ENCODE results near the gene SLC9A3.

The SLC9A3 gene

DNA sequence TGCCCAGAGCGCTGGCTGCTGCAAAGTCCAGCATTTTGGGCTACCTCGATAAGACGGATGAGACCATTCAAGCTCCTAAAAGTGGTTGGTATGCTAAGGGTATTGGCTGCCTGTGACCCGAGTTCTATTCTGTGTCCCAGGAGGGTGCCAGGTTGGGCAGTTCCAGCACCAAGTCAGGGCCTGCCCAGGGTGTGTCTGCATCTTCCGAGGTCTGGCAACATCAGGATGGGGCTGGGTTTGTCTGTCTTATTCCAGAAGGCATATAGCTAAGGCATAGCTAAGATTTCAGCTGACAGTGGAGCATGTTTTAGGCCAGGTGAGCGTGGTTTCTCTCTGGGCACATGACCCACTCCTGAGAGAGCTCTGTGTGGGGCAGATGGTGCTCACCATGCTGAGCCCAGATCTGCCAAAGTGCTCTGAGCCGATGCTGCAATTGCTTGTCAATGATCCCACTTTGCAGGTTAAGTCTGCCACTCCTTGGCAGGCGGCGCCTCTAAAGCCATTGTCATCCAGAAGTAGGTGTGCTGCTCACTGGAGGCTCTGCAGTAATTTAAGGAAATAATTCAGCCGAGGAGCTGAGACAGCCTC lies 7.8 kb downstream of the SLC9A3 start:
- ChIA-PET CTCF (no interaction called here), POLR2A (no interaction called here)
- DNase-seq (ENCODE audit: extremely low spot score): no peak
- TF ChIP-seq, protein P1, sequence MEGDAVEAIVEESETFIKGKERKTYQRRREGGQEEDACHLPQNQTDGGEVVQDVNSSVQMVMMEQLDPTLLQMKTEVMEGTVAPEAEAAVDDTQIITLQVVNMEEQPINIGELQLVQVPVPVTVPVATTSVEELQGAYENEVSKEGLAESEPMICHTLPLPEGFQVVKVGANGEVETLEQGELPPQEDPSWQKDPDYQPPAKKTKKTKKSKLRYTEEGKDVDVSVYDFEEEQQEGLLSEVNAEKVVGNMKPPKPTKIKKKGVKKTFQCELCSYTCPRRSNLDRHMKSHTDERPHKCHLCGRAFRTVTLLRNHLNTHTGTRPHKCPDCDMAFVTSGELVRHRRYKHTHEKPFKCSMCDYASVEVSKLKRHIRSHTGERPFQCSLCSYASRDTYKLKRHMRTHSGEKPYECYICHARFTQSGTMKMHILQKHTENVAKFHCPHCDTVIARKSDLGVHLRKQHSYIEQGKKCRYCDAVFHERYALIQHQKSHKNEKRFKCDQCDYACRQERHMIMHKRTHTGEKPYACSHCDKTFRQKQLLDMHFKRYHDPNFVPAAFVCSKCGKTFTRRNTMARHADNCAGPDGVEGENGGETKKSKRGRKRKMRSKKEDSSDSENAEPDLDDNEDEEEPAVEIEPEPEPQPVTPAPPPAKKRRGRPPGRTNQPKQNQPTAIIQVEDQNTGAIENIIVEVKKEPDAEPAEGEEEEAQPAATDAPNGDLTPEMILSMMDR (IDR thresholded peaks at IDR 0.05; ENCODE audit: control extremely low read depth, extremely low read depth, low read depth, missing control alignments): no peak

GRCh38 chr5:515273-515836 lies 8.9 kb downstream of the SLC9A3 start:
- ChIA-PET POLR2A (no interaction called here), CTCF (no interaction called here)
- no peak for DNase-seq (ENCODE audit: extremely low spot score)
- TF ChIP-seq, protein P1 (IDR thresholded peaks at IDR 0.05; ENCODE audit: control extremely low read depth, extremely low read depth, low read depth, missing control alignments): no peak

GRCh38 chr5:514673-515072 lies 9.6 kb downstream of the SLC9A3 start:
- TF ChIP-seq, protein P1 (IDR thresholded peaks at IDR 0.05; ENCODE audit: control extremely low read depth, extremely low read depth, low read depth, missing control alignments): no peak
- ChIA-PET CTCF (no interaction called here), POLR2A (no interaction called here)
- DNase-seq (ENCODE audit: extremely low spot score): no peak

DNA sequence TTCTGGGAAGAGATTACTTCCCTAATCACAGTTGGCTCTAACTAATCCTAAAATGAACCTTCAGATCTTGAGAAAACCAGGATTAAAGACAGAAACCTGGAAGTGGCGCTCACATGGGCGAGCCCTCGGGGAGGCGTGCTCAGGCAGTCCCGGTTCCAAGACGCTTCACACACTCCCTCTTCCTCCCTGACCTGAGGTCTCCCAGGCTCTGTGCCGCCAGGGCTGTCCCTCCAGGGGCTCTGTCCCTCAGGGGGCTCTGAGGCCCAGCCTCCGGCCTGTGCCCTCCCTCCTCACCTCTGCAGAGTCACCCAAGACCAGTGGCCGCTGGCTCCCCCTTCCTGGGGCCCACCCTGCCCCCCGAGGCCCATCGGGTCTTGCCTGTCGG lies 10.2 kb downstream of the SLC9A3 start:
- no peak for DNase-seq (ENCODE audit: extremely low spot score)
- POLR2A ChIA-PET: no interaction called here
- TF ChIP-seq, protein P1 (IDR thresholded peaks at IDR 0.05; ENCODE audit: control extremely low read depth, extremely low read depth, low read depth, missing control alignments): no peak
- CTCF ChIA-PET: no interaction called here

DNA sequence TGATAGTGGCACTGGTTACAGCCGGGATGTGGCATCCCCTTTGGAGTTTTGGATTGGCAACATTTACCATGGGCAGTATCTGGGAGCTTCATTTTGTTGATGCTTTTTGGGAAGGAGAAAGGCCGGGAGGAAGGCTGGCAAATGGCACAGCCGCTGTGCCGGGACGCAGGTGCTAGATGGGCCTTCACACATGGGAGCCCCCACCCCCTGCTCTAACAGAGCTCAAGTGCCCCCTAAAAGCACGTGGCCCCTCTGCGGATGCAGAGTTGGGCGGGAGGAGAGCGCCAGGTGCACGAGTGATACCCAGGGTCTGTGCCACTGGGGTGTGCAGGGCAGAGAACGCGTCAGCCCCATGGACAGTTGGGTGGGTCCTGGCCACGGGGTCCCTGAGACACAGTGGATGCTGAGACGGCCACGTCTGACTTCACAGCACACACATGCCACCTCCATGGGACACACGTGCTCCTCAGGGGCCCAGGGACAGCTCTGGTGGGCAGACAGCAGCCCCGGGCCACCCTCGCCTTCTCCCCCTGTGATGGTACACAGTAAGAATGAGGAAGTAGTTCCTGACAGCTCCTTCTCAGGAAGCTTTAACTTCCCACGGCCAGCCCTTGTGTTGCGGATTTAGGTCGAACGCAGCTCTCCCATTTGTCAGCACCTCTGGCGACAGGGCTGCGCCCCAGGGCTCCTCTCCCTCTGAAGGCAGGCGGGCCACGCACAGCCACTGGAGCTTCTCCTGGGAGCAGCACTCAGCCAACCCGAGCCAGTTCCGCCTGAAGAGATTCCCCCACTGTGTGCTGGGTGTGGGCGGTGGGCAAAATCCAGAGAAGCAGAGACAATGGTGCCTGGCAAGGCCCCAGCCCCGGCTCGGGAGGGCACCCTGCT lies 10.8 kb downstream of the SLC9A3 start:
- TF ChIP-seq, protein P1 (IDR thresholded peaks at IDR 0.05; ENCODE audit: control extremely low read depth, extremely low read depth, low read depth, missing control alignments): no peak
- DNase-seq (ENCODE audit: extremely low spot score): no peak
- POLR2A ChIA-PET: no interaction called here
- CTCF ChIA-PET: interaction anchor here (1.0 to 1.1 kb wide), 3 partner anchors 10 to 196 kb away, joined by 3 read pairs; no protein-coding TSS in a partner anchor

DNA sequence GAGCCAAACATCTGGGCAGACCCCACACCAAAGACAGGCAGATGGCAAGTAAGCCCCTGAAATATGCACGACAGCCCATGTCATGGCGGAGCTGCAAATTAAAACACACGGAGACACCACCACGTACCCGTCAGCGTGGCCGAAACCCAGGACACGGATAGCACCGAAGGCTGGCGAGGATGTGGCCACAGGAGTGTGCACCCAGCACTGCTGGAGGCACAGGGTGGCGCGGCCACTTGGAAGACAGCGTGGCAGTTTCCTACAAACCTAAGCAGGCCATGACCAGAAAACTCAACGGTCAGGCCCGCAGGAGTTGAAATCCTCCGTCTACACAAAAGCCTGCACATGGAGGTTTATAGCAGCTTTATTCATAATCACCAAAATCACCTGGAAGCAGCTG lies 12.8 kb downstream of the SLC9A3 start:
- DNase-seq (ENCODE audit: extremely low spot score): no peak
- CTCF ChIA-PET: interaction anchor here (0.9 kb wide), 1 partner anchor 141 kb away, joined by 3 read pairs; no protein-coding TSS in a partner anchor
- TF ChIP-seq, protein P1 (IDR thresholded peaks at IDR 0.05; ENCODE audit: control extremely low read depth, extremely low read depth, low read depth, missing control alignments): no peak
- POLR2A ChIA-PET: no interaction called here
